Loucy (cell line): ENCODE measurements around the gene DLGAP4.
A peak's percentile ranks its signal among the peaks of the same experiment; 100 is the strongest.

Source experiments
- H2AFZ ChIP-seq: fragments of 200-600 bp; sonication (generic); 2 replicates; pipeline ENCODE4 v1.6.0; 2016; ENCODE audit warnings: antibody characterized with exemption, mild to moderate bottlenecking, low read length, moderate library complexity
- H3F3A ChIP-seq: fragments of 200-600 bp; 2 replicates; pipeline ENCODE4 v1.6.0; 2016; ENCODE audit warnings: antibody characterized with exemption, low read depth, mild to moderate bottlenecking
- H3K27me3 ChIP-seq: fragments of 200-600 bp; sonication (generic); 2 replicates; pipeline ENCODE4 v1.6.1; 2014; ENCODE audit warnings: low read length, mild to moderate bottlenecking; ENCODE audit not compliant: insufficient read depth, poor library complexity, severe bottlenecking
- H3K36me3 ChIP-seq: fragments of 200-600 bp; sonication (generic); 2 replicates; pipeline ENCODE4 v1.6.1; 2016; ENCODE audit warnings: low read length; ENCODE audit not compliant: insufficient read depth
- H3K4me1 ChIP-seq: fragments of 200-600 bp; sonication (generic); 2 replicates; pipeline ENCODE4 v1.5.1; 2014; ENCODE audit warnings: low read length, mild to moderate bottlenecking; ENCODE audit not compliant: insufficient read depth, poor library complexity, severe bottlenecking
- H3K4me2 ChIP-seq: fragments of 200-600 bp; sonication (generic); 2 replicates; pipeline ENCODE4 v1.6.0; 2014; ENCODE audit warnings: antibody characterized with exemption, low read length, low read depth, mild to moderate bottlenecking; ENCODE audit not compliant: poor library complexity, severe bottlenecking
- H3K4me3 ChIP-seq: fragments of 200-600 bp; sonication (generic); 2 replicates; pipeline ENCODE4 v1.5.1; 2014; ENCODE audit warnings: low read length, mild to moderate bottlenecking, mixed read lengths; ENCODE audit not compliant: poor library complexity, severe bottlenecking
- H3K79me2 ChIP-seq: fragments of 200-600 bp; sonication (generic); 2 replicates; pipeline ENCODE4 v1.6.1; 2014; ENCODE audit warnings: low read length; ENCODE audit not compliant: insufficient read depth
- H3K9ac ChIP-seq: fragments of 200-600 bp; sonication (generic); 2 replicates; pipeline ENCODE4 v1.6.0; 2014; ENCODE audit warnings: mild to moderate bottlenecking, low read depth, low read length, moderate library complexity; ENCODE audit not compliant: poor library complexity, severe bottlenecking
- H3K9me2 ChIP-seq: fragments of 200-600 bp; sonication (generic); replicated peaks from 2 replicates; pipeline ENCODE4 v1.6.1; 2016; ENCODE audit warnings: low read depth, low read length, mixed read lengths
- H3K9me3 ChIP-seq: fragments of 200-600 bp; sonication (generic); 2 replicates; pipeline ENCODE4 v1.6.1; 2014; ENCODE audit warnings: mild to moderate bottlenecking, antibody characterized with exemption, low read length, low read depth; ENCODE audit not compliant: insufficient read depth
- H4K20me1 ChIP-seq: fragments of 200-600 bp; sonication (generic); 2 replicates; pipeline ENCODE4 v1.6.0; 2014; ENCODE audit warnings: antibody characterized with exemption, low read length, mild to moderate bottlenecking; ENCODE audit not compliant: insufficient read depth, poor library complexity, severe bottlenecking
- EZH2phosphoT487 ChIP-seq: fragments of 200-600 bp; IDR thresholded peaks from 2 replicates; pipeline ENCODE4 v1.6.1; 2018; ENCODE audit warnings: antibody characterized with exemption, mild to moderate bottlenecking, moderate library complexity, borderline replicate concordance
- TF ChIP-seq, protein P1 (sequence below): fragments of 200-600 bp; sonication (generic); conservative IDR thresholded peaks from 2 replicates; pipeline ENCODE4 v1.5.1; 2014; ENCODE audit warnings: mild to moderate bottlenecking, antibody characterized with exemption, low read length

Gene DLGAP4

DNA sequence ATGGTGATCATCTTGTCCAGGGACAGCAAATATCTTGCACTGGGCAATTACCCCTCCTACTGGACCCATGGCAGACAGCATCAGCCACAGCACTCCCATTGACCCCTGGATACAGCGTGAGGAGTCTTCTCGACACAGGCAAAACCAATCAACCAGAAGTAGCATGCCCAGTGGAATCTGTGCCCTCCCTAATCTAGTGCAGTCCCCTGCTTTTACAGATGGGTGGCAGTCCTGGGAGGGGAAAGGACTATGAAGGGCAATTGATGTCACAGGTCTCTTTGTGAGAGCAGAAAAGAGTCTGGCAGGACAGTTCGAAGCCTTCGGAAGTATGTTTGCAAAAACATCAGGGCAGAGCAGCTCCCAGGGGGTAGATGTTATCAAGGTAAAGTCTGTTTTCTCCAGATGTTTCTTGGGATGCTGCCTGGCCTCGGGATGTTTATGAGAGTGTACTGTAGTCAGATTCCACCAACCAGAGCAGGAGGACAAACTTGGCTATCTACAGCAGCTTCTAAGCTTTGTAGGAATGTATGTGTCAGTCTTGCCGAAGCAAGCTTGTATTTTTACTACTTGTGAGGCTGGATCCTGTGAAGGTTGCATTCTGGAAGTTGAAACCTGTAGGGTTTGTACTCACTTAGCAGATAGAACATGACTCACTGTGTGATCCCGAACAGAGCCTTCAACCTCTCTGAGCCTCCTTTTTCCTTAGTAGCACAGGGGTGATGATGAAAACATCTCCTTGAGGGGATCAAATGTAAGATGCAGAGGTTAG is 172.2 kb downstream of the DLGAP4 start:
- H3K9me2 ChIP-seq = no peaks in the 10 kb centered on the region
- no peak overlapping the region for H3K4me3 ChIP-seq
- H3K9ac ChIP-seq = no peak overlapping the region
- H3K4me1 ChIP-seq = no peaks in the 10 kb centered on the region
- H3K79me2 ChIP-seq = peaks cover 29% of the 10 kb centered on the region; the same call in 1 of the 2 replicates
- H2AFZ ChIP-seq = no peak overlapping the region
- no peaks in the 10 kb centered on the region for H3F3A ChIP-seq
- TF ChIP-seq, protein P1, sequence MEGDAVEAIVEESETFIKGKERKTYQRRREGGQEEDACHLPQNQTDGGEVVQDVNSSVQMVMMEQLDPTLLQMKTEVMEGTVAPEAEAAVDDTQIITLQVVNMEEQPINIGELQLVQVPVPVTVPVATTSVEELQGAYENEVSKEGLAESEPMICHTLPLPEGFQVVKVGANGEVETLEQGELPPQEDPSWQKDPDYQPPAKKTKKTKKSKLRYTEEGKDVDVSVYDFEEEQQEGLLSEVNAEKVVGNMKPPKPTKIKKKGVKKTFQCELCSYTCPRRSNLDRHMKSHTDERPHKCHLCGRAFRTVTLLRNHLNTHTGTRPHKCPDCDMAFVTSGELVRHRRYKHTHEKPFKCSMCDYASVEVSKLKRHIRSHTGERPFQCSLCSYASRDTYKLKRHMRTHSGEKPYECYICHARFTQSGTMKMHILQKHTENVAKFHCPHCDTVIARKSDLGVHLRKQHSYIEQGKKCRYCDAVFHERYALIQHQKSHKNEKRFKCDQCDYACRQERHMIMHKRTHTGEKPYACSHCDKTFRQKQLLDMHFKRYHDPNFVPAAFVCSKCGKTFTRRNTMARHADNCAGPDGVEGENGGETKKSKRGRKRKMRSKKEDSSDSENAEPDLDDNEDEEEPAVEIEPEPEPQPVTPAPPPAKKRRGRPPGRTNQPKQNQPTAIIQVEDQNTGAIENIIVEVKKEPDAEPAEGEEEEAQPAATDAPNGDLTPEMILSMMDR = peak; percentile 33
- TF ChIP-seq EZH2phosphoT487 = no peak
- H3K36me3 ChIP-seq = no peaks in the 10 kb centered on the region
- no peaks in the 10 kb centered on the region for H3K9me3 ChIP-seq
- H3K4me2 ChIP-seq = no peak overlapping the region
- H3K27me3 ChIP-seq = no peaks in the 10 kb centered on the region
- H4K20me1 ChIP-seq = peaks cover 4% of the 10 kb centered on the region

DNA sequence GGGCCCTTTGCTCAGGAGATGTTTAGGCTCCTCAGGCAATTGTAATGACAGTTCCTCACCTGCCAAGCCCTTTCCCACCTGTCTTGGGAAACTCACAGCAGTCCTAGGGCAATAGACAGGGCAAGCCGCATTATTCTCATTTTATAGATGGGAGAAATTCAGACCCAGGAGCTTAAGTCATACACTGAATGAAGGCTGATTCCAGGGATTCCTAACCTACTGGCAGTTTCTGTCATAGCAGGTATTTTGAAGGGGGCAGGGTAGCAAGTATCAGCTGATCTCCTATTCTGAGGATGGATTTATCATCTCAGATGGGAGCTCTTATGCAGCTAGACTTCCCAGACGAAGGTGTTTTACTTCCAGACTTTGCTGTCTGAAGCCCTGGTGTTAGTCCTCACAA is 173.8 kb downstream of the DLGAP4 start:
- no peaks in the 10 kb centered on the region for H3K27me3 ChIP-seq
- no peaks in the 10 kb centered on the region for H3K9me2 ChIP-seq
- H3K79me2 ChIP-seq = peaks cover 23% of the 10 kb centered on the region; the same call in 1 of the 2 replicates
- H4K20me1 ChIP-seq = peaks cover 4% of the 10 kb centered on the region
- TF ChIP-seq EZH2phosphoT487 = no peak
- no peaks in the 10 kb centered on the region for H3K9me3 ChIP-seq
- no peak overlapping the region for H3K4me3 ChIP-seq
- no peaks in the 10 kb centered on the region for H3F3A ChIP-seq
- no peak overlapping the region for H3K9ac ChIP-seq
- H3K4me2 ChIP-seq = no peak overlapping the region
- no peaks in the 10 kb centered on the region for H3K4me1 ChIP-seq
- H2AFZ ChIP-seq = no peak overlapping the region
- H3K36me3 ChIP-seq = no peaks in the 10 kb centered on the region

DNA sequence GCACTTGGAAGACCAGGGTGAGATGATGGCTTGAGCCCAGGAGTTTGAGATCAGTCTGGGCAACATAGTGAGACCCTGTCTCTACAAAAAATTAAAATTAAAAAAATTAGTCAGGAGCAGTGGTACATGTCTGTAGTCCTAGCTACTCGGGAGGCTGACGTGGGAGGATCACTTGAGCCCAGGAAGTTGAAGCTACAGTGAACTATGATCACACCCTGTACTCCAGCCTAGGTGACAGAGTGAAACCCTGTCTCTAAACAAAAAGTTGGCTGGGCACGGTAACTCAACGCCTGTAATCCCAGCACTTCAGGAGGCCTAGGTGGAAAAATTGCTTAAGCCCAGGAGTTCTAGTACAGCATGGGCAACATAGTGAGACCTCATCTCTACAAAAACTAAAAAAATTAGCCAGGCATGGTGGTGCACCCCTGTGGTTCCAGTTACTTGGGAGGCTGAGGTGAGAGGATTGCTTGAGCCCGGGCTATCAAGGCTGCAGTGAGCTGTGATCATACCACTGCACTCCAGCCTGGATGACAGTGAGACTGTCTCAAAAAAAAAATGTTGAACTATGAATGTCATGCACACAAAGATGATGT is 174.4 kb downstream of the DLGAP4 start:
- TF ChIP-seq, protein P1 = no peak
- no peak for TF ChIP-seq EZH2phosphoT487
- no peak overlapping the region for H3K4me3 ChIP-seq
- no peaks in the 10 kb centered on the region for H3K9me3 ChIP-seq
- H2AFZ ChIP-seq = no peak overlapping the region
- H3F3A ChIP-seq = no peaks in the 10 kb centered on the region
- no peaks in the 10 kb centered on the region for H3K9me2 ChIP-seq
- no peak overlapping the region for H3K4me2 ChIP-seq
- H3K9ac ChIP-seq = no peak overlapping the region
- H3K4me1 ChIP-seq = no peaks in the 10 kb centered on the region
- no peaks in the 10 kb centered on the region for H3K36me3 ChIP-seq
- H4K20me1 ChIP-seq = peaks cover 4% of the 10 kb centered on the region
- peaks cover 27% of the 10 kb centered on the region; the same call in 1 of the 2 replicates for H3K79me2 ChIP-seq
- H3K27me3 ChIP-seq = no peaks in the 10 kb centered on the region
